Neural progenitor cell (in vitro differentiated cells): Measurements from ENCODE around the gene RPS4Y1.

Experiments
- EZH2 ChIP-seq: fragments of 200-600 bp; sonication (generic); IDR thresholded peaks from 2 replicates; pipeline ENCODE4 v1.6.1; 2017; ENCODE audit warnings: antibody characterized with exemption, mild to moderate bottlenecking, moderate library complexity
- TF ChIP-seq, protein P1 (sequence below): fragments of 200-600 bp; sonication (generic); IDR thresholded peaks from 2 replicates; pipeline ENCODE4 v1.5.1; 2017; ENCODE audit warnings: antibody characterized with exemption, mild to moderate bottlenecking

DNA sequence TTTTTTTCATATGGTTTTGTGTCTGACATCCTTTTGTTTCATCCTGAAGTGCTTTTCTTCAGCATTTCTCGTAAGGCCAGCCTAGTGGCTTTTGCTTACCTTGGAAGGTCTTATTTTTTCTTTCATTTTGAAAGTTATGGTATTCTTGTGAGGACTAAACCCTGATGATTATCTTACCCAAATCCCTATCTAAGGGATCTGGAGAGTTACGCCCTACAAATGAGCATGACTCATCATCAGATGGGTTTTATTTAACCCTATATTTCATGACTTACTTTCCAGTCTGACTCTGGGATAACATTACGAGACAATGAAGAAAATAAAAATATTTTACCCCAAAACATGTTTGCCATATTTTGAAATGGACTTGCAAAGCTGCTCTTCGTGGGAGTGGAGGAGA lies 18.4 kb downstream of the RPS4Y1 start:
- TF ChIP-seq, protein P1, sequence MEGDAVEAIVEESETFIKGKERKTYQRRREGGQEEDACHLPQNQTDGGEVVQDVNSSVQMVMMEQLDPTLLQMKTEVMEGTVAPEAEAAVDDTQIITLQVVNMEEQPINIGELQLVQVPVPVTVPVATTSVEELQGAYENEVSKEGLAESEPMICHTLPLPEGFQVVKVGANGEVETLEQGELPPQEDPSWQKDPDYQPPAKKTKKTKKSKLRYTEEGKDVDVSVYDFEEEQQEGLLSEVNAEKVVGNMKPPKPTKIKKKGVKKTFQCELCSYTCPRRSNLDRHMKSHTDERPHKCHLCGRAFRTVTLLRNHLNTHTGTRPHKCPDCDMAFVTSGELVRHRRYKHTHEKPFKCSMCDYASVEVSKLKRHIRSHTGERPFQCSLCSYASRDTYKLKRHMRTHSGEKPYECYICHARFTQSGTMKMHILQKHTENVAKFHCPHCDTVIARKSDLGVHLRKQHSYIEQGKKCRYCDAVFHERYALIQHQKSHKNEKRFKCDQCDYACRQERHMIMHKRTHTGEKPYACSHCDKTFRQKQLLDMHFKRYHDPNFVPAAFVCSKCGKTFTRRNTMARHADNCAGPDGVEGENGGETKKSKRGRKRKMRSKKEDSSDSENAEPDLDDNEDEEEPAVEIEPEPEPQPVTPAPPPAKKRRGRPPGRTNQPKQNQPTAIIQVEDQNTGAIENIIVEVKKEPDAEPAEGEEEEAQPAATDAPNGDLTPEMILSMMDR: no peak
- no peak for TF ChIP-seq EZH2
